GM19240 (cell line): Measurements from ENCODE around the gene SLC35E1.
A peak's percentile ranks its signal among the peaks of the same experiment; 100 is the strongest.

ENCODE experiments used
- DNase-seq: peaks from one replicate; pipeline ENCODE4 v3.0.0; 2011; ENCODE audit warnings: low spot score; ENCODE audit not compliant: insufficient read length

Gene SLC35E1

DNA sequence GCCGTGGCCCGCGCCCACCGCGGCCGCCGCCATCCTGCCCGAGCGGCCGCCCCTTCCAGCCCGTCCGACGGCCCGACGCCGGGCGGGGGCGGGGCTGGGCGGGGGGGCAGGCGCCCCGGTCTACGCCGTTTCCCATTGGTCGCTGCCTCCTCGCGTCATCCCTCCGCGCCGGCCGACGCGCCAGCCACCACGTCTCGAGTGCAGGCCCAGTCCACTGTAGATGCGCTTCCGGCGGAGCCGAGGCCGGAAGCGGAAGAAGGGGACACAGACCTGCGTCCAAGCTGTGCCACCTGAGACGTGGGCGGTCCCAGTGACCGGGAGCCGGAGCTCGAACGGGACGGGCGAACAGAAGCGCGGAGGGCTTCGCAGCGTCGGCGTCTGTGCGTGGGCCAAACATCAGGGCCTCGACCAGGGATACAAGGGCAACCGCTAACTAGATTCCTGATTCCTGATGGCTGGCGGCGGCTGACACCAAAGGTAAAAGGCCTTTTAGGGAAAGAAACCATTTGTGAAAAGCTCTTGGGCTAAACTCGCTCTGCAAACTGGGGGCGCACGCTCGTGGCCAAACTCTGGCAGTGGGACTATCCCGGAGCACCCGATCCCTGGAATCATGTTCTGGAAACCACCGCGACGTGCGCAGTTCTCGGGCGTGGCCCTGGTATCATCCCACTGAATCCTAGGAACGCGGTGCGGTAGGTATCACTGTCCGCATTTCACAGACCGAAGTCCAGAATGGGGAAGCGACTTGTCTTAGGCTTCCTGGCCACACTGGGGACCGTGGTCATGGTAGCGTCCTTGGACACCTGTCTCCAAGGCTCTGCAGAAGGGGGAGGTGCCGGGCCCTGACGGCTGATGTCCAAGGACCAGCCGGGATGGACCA lies at the start of gene SLC35E1:
Gene SLC35E1, minus strand, starts transcription at position 84 of the 880 bp plus-strand sequence. Its CDS starts 51 bp downstream, at position 33.
- peak; percentile 100 for DNase-seq

DNA sequence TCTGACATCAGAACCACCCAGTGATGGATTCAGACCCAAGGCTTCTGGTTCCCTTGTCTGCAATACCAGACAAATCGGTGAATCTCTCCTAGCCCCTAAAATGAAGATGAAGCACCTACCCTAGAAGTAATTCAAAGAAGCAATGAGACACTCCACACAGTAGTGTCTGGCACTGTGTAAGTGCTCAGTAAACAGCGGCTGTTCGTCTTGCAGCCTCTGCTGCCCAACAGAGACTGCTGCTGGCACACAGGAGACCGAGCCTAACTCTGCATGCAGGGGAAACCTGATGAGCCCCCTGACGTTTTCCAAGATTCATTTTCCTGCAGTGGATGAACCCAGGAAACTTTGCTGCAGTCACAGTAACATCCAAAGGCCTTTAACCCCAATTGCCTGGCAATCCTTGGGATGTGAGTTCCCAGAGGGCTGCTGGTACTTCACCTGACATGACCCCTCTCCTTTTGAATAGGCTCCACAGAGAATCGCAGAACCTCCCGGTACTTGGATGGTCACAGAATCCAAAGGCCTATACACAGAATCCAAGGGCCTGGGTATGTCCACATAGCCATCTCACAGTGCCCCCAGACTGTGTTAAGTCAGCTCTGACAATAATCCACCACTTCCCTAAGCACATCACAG lies 49.1 kb upstream of the SLC35E1 start:
- DNase-seq, result no peak

DNA sequence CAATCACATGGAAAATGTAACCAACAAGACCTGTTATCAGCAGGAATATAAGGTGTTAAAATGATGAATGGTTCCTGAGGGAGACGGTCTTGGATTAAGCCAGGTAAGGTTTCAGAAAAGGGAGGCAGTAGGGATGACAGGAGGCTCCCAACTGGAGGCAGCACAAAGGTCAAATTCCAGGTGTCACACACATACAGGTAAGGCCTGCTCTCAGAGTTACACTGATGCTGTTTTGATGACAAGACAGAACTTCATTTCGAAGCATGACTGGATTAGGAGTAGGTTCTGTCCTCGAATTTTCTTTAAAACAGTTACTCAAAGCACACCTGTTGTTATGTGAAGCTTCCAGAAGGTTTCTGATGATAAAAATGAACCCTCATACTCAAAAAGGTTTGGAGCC lies 48.4 kb upstream of the SLC35E1 start:
- no peak for DNase-seq

- DNase-seq, result no peak
These were observed 47.8 kb upstream of the SLC35E1 start for GRCh38 chr19:16620018-16620417.

- no peak for DNase-seq
These were observed 47.2 kb upstream of the SLC35E1 start for GRCh38 chr19:16619457-16619856.

DNA sequence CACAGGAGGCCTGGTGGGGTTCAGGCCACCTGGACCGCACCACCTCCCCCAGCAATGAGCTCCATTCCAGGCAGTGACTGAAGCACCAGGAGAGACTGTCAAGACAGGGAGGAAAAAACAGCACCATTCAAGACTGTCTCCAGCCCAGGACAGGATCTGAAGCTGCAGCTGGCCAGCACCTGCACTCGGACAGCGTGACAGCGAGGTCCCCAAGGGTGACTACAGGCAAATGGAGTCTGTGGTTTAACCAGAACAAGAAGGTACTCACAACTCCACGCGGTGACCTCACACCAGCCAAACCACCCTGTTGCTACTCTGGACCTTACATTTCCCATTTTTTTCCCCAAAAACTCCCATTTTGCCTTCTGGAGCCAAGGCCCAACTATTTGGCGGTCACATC lies 46.0 kb upstream of the SLC35E1 start:
- no peak for DNase-seq

GRCh38 chr19:16615808-16616207 lies 43.6 kb upstream of the SLC35E1 start:
- DNase-seq, result no peak

DNA sequence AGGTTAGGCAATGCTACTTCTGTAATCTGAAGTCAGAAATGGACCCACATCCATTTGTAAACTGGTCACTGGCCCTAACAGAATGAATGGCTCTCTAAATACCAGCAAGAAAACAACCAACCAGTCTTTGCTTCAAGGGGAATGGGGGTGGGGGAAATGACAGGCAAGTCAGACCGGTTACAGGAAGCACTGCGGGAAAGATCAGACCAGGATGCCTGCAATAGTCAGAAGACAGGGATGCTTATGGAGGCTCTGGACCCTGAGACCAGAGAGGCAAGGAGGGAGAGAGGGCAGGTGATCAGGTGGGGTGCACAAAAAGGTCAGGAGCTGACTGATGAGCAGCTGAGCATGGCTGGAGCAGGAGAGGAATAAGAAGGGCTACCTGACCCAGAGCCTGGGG lies 42.7 kb upstream of the SLC35E1 start:
- DNase-seq, result no peak

DNA sequence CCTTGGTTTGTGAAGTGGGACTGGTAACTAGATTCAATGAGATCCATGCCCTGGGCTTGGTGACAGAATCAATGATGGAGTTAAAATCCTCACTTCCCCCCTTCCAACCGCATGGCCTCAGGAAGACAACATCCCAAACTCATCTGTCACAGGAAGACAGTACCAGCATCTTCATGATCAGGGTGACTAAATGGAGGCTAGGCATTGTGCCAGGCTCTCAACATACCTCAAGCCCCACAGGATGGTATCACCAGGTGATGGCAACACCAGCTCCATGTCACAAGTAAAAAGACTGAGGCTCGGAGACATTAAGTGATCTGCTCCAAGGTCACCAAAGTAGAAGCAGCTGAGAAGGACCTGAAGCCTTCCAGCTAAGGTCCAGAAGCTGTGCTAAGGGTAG lies 41.6 kb upstream of the SLC35E1 start:
- DNase-seq, result no peak

- DNase-seq, result no peak
These were observed 40.4 kb upstream of the SLC35E1 start for GRCh38 chr19:16612636-16613035.

- no peak for DNase-seq
These were observed 38.9 kb upstream of the SLC35E1 start for GRCh38 chr19:16611121-16611520.

GRCh38 chr19:16609511-16610200 lies 37.4 kb upstream of the SLC35E1 start:
- DNase-seq, result no peak

DNA sequence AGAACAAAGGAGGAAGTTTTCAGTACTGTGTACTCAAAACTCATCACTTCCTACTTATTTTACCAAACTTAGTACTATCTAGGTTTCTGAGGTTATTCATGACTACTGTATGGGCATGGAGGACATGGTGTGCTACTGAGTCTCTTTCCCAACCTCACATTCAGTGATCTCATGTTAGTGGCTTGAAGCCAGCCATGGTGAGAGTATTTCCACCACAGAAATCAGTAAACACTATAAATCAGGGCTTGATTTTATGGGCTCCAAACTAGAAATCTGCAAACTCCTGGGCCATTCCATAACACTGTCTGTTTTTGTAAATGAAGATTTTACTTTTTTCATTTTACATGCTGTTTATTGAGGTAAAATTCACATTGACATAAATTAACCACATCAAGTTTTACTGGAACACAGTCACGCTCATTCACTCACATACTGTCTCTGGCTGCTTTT lies 36.1 kb upstream of the SLC35E1 start:
- no peak for DNase-seq

DNA sequence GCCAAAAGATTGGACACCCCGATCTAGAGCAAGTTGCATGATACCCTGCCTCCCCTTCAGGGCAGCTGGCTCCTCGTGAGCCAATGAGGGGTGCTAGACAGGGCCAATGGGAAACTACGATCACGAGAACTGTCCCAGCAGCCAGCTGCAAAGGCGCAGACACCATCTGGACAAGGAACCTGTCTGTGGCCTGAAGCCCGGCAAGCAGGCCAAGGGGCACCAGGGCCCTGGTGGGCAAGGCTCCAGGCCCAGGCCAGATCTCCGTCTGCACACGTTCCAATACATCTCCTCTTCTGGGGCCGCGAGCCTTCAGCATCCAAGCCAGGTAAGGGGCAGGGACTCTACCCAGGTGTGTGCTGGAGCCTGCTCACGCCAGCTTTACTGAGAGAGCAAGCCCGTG lies 35.6 kb upstream of the SLC35E1 start:
- no peak for DNase-seq

GRCh38 chr19:16605553-16605994 lies 33.4 kb upstream of the SLC35E1 start:
- no peak for DNase-seq

DNA sequence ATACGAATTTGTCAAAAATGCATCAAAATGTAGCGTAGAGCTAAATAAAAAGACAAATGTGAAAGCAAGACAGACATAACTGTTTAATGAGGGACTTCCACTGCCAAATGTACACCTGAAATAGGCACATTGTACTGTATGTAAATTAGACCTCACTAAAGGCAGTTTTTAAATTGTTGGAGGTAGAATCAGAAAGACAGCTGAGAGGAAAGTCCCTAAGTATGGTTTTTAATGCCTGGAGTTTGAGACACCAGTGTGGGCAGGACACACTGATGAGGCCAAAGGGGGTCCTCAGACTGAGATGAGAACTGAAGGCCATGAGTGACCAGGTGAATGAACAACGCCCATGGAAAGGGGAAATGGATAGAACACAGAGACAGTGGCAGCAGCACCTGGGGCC lies 32.9 kb upstream of the SLC35E1 start:
- no peak for DNase-seq

- no peak for DNase-seq
These were observed 32.4 kb upstream of the SLC35E1 start for GRCh38 chr19:16604615-16605014.

DNA sequence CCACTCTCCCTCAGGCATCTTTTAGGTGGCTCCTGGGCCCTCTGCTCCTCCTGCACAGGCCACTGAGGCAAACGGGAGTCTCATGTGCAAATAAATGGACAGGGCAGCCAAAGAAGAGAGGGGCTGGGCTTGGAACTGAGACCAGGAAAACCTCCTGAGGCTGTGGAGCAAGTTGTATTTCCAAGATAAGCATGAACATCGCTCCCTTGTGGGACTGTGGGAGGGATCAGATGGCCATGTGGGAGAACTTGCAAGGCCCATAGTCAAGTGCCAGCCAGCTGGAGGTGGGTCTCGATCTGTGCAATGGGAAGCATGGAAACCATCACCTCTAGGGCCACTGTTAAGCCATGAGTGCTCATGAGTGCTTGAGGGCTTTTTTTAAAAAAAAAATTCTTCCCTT lies 30.9 kb upstream of the SLC35E1 start:
- no peak for DNase-seq

GRCh38 chr19:16601378-16602052 lies 29.3 kb upstream of the SLC35E1 start:
- DNase-seq, result no peak

DNA sequence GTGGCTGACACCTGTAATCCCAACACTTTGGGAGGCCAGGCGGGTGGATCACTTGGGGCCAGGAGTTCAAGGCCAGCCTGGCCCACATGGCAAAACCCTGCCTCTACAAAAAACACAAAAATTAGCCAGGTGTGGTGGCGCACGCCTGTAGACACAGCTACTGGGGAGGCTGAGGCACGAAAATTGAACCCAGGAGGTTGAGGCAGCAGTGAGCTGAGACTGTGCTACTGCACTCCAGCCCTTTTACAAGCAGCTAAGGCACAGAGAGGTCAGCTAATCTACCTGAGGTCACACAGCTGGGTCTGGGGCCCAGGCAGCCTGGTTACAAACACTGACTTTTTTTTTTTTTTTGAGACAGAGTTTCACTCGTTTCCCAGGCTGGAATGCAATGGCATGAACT lies 28.6 kb upstream of the SLC35E1 start:
- DNase-seq, result no peak

DNA sequence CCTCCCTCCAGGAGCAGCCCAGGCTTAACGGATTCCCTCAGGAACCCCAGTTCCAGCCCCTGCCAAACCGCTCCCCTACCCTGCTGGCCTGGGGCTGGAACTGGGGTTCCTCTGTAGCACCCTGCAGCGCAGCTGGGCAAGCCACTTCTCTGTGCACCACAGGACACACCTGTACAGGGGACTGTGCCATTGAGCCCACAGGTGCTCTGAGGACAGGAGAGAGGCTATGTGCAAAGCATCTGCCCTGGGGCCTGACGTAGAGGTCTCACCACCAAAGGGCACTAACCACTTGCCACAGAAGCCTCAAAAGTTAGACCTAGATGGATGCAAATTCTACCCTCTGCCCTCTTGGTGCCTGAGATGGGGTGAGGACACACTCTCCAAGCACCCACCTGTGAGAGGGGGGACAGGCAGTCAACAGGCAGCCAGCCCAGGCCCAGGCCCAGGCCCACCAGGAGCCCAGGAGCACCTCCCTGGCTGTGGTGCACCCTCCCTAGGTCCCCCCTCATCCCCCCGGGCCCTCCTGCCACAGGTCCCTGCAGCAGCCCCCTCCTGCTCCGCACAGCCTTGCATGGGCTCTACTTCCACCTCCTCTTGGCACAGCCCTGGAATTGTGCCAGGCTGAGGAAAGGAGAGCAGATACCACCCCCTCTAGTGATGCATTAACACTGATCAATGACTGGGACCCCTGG lies 27.6 kb upstream of the SLC35E1 start:
- no peak for DNase-seq
